IPS-18a (cell line): ENCODE results near the gene TRPV3.

Source experiments
- H3K27ac ChIP-seq: one replicate; pipeline ENCODE4 v1.5.1; 2013; ENCODE audit warnings: low read length
- H3K27me3 ChIP-seq: one replicate; pipeline ENCODE4 v1.6.1; 2013; ENCODE audit warnings: mild to moderate bottlenecking, low read length; ENCODE audit not compliant: control insufficient read depth, insufficient read depth
- H3K36me3 ChIP-seq: one replicate; pipeline ENCODE4 v1.6.1; 2013; ENCODE audit warnings: low read depth, low read length; ENCODE audit not compliant: control insufficient read depth
- H3K4me1 ChIP-seq: one replicate; pipeline ENCODE4 v1.6.1; 2013; ENCODE audit warnings: low read depth, low read length; ENCODE audit not compliant: control insufficient read depth
- H3K4me3 ChIP-seq: one replicate; pipeline ENCODE4 v1.5.1; 2013; ENCODE audit warnings: low read length
- H3K9ac ChIP-seq: one replicate; pipeline ENCODE4 v1.6.1; 2013; ENCODE audit warnings: mild to moderate bottlenecking, low read length, moderate library complexity
- H3K9me3 ChIP-seq: one replicate; pipeline ENCODE4 v1.6.1; 2013; ENCODE audit warnings: low read depth, low read length; ENCODE audit not compliant: control insufficient read depth

TRPV3 gene

GRCh38 chr17:3555189-3555796, 2.3 kb downstream of the TRPV3 start:
- Histone ChIP-seq H3K27me3 (no peaks in the 10 kb centered on the region), H3K9me3 (no peaks in the 10 kb centered on the region), H3K36me3 (no peaks in the 10 kb centered on the region), H3K9ac (no peak overlapping the region), H3K4me3 (no peak overlapping the region), H3K27ac (no peak overlapping the region), H3K4me1 (no peaks in the 10 kb centered on the region)

- H3K36me3 ChIP-seq = no peaks in the 10 kb centered on the region
- no peak overlapping the region for H3K4me3 ChIP-seq
- H3K9me3 ChIP-seq = no peaks in the 10 kb centered on the region
- no peak overlapping the region for H3K27ac ChIP-seq
- no peak overlapping the region for H3K9ac ChIP-seq
- no peaks in the 10 kb centered on the region for H3K4me1 ChIP-seq
- no peaks in the 10 kb centered on the region for H3K27me3 ChIP-seq
These were observed 3.2 kb downstream of the TRPV3 start for GRCh38 chr17:3554440-3554839.

GRCh38 chr17:3553419-3554401, 3.9 kb downstream of the TRPV3 start:
- Histone ChIP-seq H3K27ac (no peak overlapping the region), H3K4me3 (no peak overlapping the region), H3K9ac (no peak overlapping the region), H3K36me3 (no peaks in the 10 kb centered on the region), H3K9me3 (no peaks in the 10 kb centered on the region), H3K27me3 (no peaks in the 10 kb centered on the region), H3K4me1 (no peaks in the 10 kb centered on the region)

- Histone ChIP-seq H3K4me3 (no peak overlapping the region), H3K4me1 (no peaks in the 10 kb centered on the region), H3K9ac (no peak overlapping the region), H3K9me3 (no peaks in the 10 kb centered on the region), H3K27me3 (no peaks in the 10 kb centered on the region), H3K27ac (no peak overlapping the region), H3K36me3 (no peaks in the 10 kb centered on the region)
These were observed 4.7 kb downstream of the TRPV3 start for GRCh38 chr17:3552916-3553315.

GRCh38 chr17:3551189-3551588, 6.4 kb downstream of the TRPV3 start:
- Histone ChIP-seq H3K9me3 (no peaks in the 10 kb centered on the region), H3K36me3 (no peaks in the 10 kb centered on the region), H3K9ac (no peak overlapping the region), H3K4me3 (no peak overlapping the region), H3K27me3 (no peaks in the 10 kb centered on the region), H3K27ac (no peak overlapping the region), H3K4me1 (no peaks in the 10 kb centered on the region)

- Histone ChIP-seq H3K36me3 (no peaks in the 10 kb centered on the region), H3K27me3 (no peaks in the 10 kb centered on the region), H3K4me3 (no peak overlapping the region), H3K4me1 (no peaks in the 10 kb centered on the region), H3K9ac (no peak overlapping the region), H3K9me3 (no peaks in the 10 kb centered on the region), H3K27ac (no peak overlapping the region)
These were observed 7.9 kb downstream of the TRPV3 start for GRCh38 chr17:3549610-3550162.

GRCh38 chr17:3547628-3548027, 10.0 kb downstream of the TRPV3 start:
- Histone ChIP-seq H3K4me1 (no peaks in the 10 kb centered on the region), H3K9ac (no peak overlapping the region), H3K4me3 (no peak overlapping the region), H3K27me3 (no peaks in the 10 kb centered on the region), H3K27ac (no peak overlapping the region), H3K9me3 (no peaks in the 10 kb centered on the region), H3K36me3 (no peaks in the 10 kb centered on the region)

GRCh38 chr17:3546997-3547396, 10.6 kb downstream of the TRPV3 start:
- Histone ChIP-seq H3K36me3 (no peaks in the 10 kb centered on the region), H3K9me3 (no peaks in the 10 kb centered on the region), H3K27me3 (no peaks in the 10 kb centered on the region), H3K27ac (no peak overlapping the region), H3K4me3 (no peak overlapping the region), H3K9ac (no peak overlapping the region), H3K4me1 (no peaks in the 10 kb centered on the region)

GRCh38 chr17:3546521-3546920, 11.1 kb downstream of the TRPV3 start:
- Histone ChIP-seq H3K4me1 (no peaks in the 10 kb centered on the region), H3K27me3 (no peaks in the 10 kb centered on the region), H3K9me3 (no peaks in the 10 kb centered on the region), H3K9ac (no peak overlapping the region), H3K36me3 (no peaks in the 10 kb centered on the region), H3K27ac (no peak overlapping the region), H3K4me3 (no peak overlapping the region)

GRCh38 chr17:3545151-3545550, 12.5 kb downstream of the TRPV3 start:
- Histone ChIP-seq H3K27ac (no peak overlapping the region), H3K4me1 (no peaks in the 10 kb centered on the region), H3K4me3 (no peak overlapping the region), H3K27me3 (no peaks in the 10 kb centered on the region), H3K36me3 (no peaks in the 10 kb centered on the region), H3K9me3 (no peaks in the 10 kb centered on the region), H3K9ac (no peak overlapping the region)

- no peaks in the 10 kb centered on the region for H3K36me3 ChIP-seq
- H3K27ac ChIP-seq = no peak overlapping the region
- H3K9ac ChIP-seq = no peak overlapping the region
- no peaks in the 10 kb centered on the region for H3K27me3 ChIP-seq
- H3K9me3 ChIP-seq = no peaks in the 10 kb centered on the region
- no peaks in the 10 kb centered on the region for H3K4me1 ChIP-seq
- H3K4me3 ChIP-seq = no peak overlapping the region
These were observed 13.2 kb downstream of the TRPV3 start for GRCh38 chr17:3544365-3544764.
